Esophagus squamous epithelium (tissue), 5 donors: ENCODE data around the gene LIMA1. TPM values are rescaled to one million over a fixed set of nuclear protein-coding genes. Genes with fewer than 3 reads are reported as not detected.

ENCODE experiments used
- DNase-seq: peaks from one replicate; lab custom pipeline; 2025; lab: John Stamatoyannopoulos, UW
- H3K27ac ChIP-seq, 4 donors: fragments of 200-600 bp; sonication (generic); one replicate each; pipeline ENCODE4 v1.5.1; 2016 to 2019; ENCODE audit warnings: mild to moderate bottlenecking in 1 of 4
- H3K27me3 ChIP-seq, 4 donors: fragments of 200-600 bp; sonication (generic); 1 replicate in 3 of 4; 2 replicates in 1 of 4; pipeline versions ENCODE4 v1.5.1 to v1.6.0; 2017 to 2021; ENCODE audit warnings: antibody characterized with exemption in 1 of 4
- H3K36me3 ChIP-seq, 3 donors: fragments of 200-600 bp; sonication (generic); one replicate each; pipeline ENCODE4 v1.5.1; 2016 to 2019
- H3K4me1 ChIP-seq, 3 donors: fragments of 200-600 bp; sonication (generic); one replicate each; pipeline ENCODE4 v1.5.1; 2017 to 2019
- H3K4me3 ChIP-seq, 4 donors: fragments of 200-600 bp; sonication (generic); 1 replicate in 3 of 4; 2 replicates in 1 of 4; pipeline ENCODE4 v1.5.1; 2016 to 2019; ENCODE audit warnings: mild to moderate bottlenecking in 2 of 4, moderate library complexity in 1 of 4
- H3K9me3 ChIP-seq, 3 donors: fragments of 200-600 bp; sonication (generic); one replicate each; pipeline ENCODE4 v1.5.1; 2016 to 2019
- POLR2A ChIP-seq, 4 donors: fragments of 450-650 bp; IDR thresholded peaks; one replicate each; pipeline ENCODE4 v1.6.1; 2017; ENCODE audit warnings: antibody characterized with exemption in 4 of 4, mild to moderate bottlenecking in 4 of 4, moderate library complexity in 3 of 4
- WGBS, 2 donors: methylation state at CpG; one replicate each; pipeline ENCODE4 v1.1.5; 2018; 5-methylcytosine and 5-hydroxymethylcytosine counted together
- intact Hi-C: fragments of 100-400 bp; cut with DNase I; formaldehyde crosslinking; loops from one replicate; pipeline ENCODE4 v1.15.0; 2022
- total RNA-seq, 4 donors: library from RNA; depleted of rRNA; stranded (reverse); fragments of >200 nt; gene quantifications; one replicate each; pipeline ENCODE4 v1.1.0, GENCODE V29; 2016
- TF ChIP-seq, protein P1 (sequence below), 6 experiments: fragments of 450-650 bp in 4 of 6; fragments of 200-600 bp in 2 of 6; sonication (generic) in 2 of 6; IDR thresholded peaks; one replicate each; pipeline ENCODE4 v1.5.1; 2016 to 2019; ENCODE audit warnings: antibody characterized with exemption in 6 of 6, mild to moderate bottlenecking in 4 of 6, moderate library complexity in 4 of 6
- donor health status: DM: yes; HTN: yes; CAD: no.

LIMA1 gene
- total RNA-seq, 4 donors from 2014 or later = 48.0 to 70.0 (median 62.7) TPM

DNA sequence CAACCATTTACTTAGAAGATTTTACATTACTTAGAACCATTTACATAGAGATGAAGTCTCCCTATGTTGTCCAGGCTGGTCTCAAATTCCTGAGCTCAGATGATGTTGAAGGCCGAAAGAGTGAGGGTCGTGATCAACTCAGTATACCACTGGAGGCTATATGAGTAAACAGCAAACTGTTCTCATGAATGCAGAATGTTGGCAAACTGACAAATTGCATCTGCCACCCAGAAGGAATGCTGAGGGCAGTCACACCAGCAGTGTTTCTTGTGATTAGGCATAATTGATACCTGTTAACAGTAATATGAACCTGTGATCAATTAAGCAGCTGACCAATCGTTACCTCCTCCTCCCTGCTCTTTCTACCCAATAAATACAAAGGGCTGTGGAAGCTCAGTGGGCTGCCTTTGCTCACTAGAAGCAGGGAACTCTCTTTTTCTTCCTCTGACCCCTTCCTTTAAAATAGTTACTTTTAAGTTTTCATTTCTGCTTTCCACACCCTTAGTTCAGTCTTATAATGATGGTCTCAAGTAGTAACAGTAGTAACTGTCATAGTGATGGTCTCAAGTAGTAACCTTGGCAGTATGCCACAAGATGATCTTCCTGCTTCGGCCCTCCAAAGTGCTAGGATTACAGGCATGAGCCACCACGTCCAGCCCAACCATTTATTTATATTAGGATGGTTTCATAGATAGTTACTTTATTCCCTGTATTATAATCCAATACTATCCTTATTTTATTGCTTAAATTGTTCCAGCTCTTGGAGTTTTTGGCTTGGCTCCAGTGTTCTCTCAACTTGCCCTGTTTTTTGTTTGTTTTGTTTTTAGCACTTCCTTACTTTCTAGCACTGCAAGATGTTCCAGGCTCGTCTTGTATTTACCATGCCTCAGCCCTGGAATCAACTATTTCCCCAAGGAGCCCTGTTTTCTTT is 25.8 kb downstream of the LIMA1 start:
- TF ChIP-seq, protein P1, sequence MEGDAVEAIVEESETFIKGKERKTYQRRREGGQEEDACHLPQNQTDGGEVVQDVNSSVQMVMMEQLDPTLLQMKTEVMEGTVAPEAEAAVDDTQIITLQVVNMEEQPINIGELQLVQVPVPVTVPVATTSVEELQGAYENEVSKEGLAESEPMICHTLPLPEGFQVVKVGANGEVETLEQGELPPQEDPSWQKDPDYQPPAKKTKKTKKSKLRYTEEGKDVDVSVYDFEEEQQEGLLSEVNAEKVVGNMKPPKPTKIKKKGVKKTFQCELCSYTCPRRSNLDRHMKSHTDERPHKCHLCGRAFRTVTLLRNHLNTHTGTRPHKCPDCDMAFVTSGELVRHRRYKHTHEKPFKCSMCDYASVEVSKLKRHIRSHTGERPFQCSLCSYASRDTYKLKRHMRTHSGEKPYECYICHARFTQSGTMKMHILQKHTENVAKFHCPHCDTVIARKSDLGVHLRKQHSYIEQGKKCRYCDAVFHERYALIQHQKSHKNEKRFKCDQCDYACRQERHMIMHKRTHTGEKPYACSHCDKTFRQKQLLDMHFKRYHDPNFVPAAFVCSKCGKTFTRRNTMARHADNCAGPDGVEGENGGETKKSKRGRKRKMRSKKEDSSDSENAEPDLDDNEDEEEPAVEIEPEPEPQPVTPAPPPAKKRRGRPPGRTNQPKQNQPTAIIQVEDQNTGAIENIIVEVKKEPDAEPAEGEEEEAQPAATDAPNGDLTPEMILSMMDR (IDR thresholded peaks at IDR 0.05) = no peak
- TF ChIP-seq POLR2A (IDR thresholded peaks at IDR 0.05) = no peak
- DNase-seq = no peak
- intact Hi-C loops = no loop called here
- 37% methylated on average over 6 of the region's 6 CpGs for WGBS, 2 donors
- Histone ChIP-seq H3K9me3 (no peaks in the 10 kb centered on the region), H3K4me1 (peaks cover 7 to 56% (median 48%) of the 10 kb centered on the region in 3 donors), H3K27me3 (no peaks in the 10 kb centered on the region), H3K4me3 (peak overlapping the region in 1 of 4 donors; percentile 2), H3K27ac (peak overlapping the region; percentile 59 to 74 (median 68)), H3K36me3 (no peaks in the 10 kb centered on the region)

DNA sequence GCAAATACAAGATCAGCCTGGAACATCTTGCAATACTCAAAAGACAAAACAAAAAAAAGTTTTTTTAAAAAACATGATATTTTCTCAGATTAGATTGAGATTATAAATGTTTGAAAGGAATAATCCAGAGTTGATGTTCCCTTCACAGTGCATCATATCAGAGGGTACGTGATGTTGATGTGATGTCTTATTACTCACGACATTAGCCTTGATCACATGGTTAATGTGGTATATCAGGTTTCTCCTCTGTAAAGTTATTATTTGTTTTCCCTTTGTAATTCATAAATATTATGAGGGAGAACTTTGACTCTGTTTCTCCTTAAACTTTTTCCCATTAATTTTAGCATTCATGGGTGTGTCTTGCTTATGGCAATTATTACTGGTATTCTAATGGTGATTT is 26.6 kb downstream of the LIMA1 start:
- peak overlapping the region in 2 of 4 donors; percentile 72 to 74 for H3K27ac ChIP-seq
- WGBS, 2 donors = 80 to 81% methylated on average over 2 of the region's 2 CpGs
- no peak overlapping the region for H3K4me3 ChIP-seq
- no peaks in the 10 kb centered on the region for H3K27me3 ChIP-seq
- H3K9me3 ChIP-seq = no peaks in the 10 kb centered on the region
- DNase-seq = no peak
- H3K4me1 ChIP-seq = peaks cover 7 to 63% (median 54%) of the 10 kb centered on the region in 3 donors
- TF ChIP-seq, protein P1 (IDR thresholded peaks at IDR 0.05) = no peak
- no peak for TF ChIP-seq POLR2A (IDR thresholded peaks at IDR 0.05)
- no peaks in the 10 kb centered on the region for H3K36me3 ChIP-seq
- intact Hi-C loops = no loop called here

DNA sequence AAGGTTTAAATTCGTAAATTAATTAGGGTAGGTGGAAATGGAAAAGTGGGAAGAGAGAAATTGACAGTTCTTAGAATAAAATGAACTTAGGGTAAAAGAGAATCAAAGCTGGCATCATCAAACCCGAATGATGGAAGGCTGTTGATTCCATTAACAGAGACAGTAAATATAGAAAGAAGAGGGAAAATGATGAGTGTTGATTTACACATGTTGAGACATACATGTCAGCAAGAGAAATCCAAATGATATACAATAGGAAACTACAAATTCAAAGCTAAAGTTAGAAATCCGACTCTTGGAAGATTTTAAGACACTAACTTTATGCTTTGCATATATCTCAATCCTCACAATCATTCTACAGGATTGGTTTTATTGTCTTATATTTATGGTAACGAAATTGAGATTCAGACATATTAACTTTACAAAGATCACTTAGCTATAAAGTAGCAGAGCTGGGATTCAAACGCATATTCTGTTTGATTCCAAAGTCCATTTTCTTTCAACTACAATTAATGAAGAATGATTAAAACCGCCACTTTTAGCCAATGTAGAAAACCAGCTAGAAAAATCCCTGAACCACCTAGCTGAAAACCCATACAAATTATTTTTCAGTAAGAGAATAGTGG is 30.2 kb downstream of the LIMA1 start:
- intact Hi-C loops = no loop called here

DNA sequence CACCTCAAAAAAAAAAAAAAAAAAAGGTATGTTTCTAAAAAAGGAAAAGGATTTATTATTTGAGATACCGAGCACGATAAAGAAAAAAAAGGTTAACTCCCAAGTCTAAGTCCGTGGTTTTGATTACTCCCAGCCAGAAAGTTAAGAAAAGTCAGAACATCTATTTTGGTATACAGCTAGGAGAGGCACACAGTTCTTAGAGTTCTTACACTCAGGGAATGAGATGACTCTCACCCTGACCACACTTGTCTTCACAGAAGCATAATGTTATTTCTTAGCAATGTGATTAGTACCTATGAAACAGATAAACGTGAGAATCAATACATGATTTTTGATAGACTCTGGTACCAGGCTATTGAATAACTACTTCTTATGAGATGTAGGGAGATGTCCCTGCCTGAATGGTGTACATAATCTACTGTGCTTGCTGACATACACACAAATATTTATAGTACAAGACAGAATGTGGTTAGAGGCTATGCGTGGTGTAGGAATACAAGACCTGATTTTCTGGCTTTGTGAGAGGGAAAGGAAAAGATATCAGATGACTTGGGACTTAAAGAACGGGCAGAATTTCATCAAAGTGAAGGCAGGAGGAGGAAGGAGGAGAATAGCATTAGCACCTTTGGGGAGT is 31.6 kb downstream of the LIMA1 start:
- intact Hi-C loops = no loop called here
- no peaks in the 10 kb centered on the region for H3K36me3 ChIP-seq
- no peak for DNase-seq
- TF ChIP-seq POLR2A (IDR thresholded peaks at IDR 0.05) = no peak
- TF ChIP-seq, protein P1 (IDR thresholded peaks at IDR 0.05) = no peak
- no peaks in the 10 kb centered on the region for H3K27me3 ChIP-seq
- peak overlapping the region; percentile 27 to 69 (median 66) for H3K27ac ChIP-seq
- no peaks in the 10 kb centered on the region for H3K9me3 ChIP-seq
- no peak overlapping the region for H3K4me3 ChIP-seq
- WGBS, 2 donors = 40 to 44% methylated on average over 6 of the region's 6 CpGs
- peaks cover 2 to 69% (median 54%) of the 10 kb centered on the region in 3 donors for H3K4me1 ChIP-seq

More for the DNA sequence above, 30.2 kb downstream of the LIMA1 start:
- 84 to 89% methylated on average over 6 of the region's 6 CpGs for WGBS, 2 donors
- Histone ChIP-seq H3K36me3 (no peaks in the 10 kb centered on the region), H3K27me3 (no peaks in the 10 kb centered on the region), H3K4me3 (no peak overlapping the region), H3K27ac (peak overlapping the region in 2 of 4 donors; percentile 25 to 68), H3K4me1 (peaks cover 4 to 68% (median 49%) of the 10 kb centered on the region in 3 donors), H3K9me3 (no peaks in the 10 kb centered on the region)
- no peak for TF ChIP-seq POLR2A (IDR thresholded peaks at IDR 0.05)
- TF ChIP-seq, protein P1 (IDR thresholded peaks at IDR 0.05) = no peak
- DNase-seq = no peak
